ENCODE data around the gene ATP2B2.

The ATP2B2 gene

DNA sequence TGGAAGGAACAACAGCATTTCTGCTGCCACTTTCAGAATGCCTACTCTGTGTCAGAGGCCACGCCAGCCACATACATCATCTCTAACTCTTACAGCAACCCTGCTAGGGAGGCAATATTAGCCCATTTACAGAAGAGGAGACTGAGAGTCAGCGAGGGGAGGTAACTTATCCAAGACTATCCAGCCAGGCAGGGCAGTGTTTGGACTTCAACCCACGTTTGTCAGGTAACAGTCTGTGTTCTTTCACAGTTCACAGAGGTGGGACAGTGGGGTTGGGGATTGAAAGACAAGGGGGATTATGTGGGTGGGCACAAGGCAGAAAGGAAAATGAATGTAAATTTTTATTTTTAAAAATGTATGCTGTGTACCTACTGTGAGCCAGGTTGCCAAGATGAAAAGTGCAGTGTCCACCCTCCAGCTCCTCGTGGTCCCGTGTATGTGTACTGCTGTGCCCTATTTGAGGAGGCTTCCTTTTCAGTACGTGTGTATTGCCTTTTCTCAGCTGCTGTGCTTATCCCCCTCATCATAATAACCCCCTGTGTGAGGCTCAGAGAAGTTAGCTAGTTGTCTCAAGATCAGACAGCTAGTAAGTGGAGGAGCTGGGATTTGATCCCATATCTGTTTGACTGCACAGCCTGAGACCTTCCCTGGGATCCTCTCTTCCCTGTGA lies 16.5 kb upstream of the ATP2B2 start:
- Histone ChIP-seq H3K36me3 (ENCODE audit: control insufficient read depth in 2 of 2, insufficient read depth in 1 of 2, low read length in 2 of 2) (no peaks in the 10 kb centered on the region), H3K9me3 (ENCODE audit: control insufficient read depth, insufficient read depth, low read depth, low read length) (no peaks in the 10 kb centered on the region), H3K4me3 (ENCODE audit: low read depth, low read length) (no peak overlapping the region), H3K27ac (ENCODE audit: extremely low read depth, low read depth, low read length) (no peak overlapping the region), H3K4me1 (ENCODE audit: control insufficient read depth, insufficient read depth, low read length) (no peaks in the 10 kb centered on the region)
- CTCF ChIA-PET: no interaction called here
- TF ChIP-seq, protein P1, sequence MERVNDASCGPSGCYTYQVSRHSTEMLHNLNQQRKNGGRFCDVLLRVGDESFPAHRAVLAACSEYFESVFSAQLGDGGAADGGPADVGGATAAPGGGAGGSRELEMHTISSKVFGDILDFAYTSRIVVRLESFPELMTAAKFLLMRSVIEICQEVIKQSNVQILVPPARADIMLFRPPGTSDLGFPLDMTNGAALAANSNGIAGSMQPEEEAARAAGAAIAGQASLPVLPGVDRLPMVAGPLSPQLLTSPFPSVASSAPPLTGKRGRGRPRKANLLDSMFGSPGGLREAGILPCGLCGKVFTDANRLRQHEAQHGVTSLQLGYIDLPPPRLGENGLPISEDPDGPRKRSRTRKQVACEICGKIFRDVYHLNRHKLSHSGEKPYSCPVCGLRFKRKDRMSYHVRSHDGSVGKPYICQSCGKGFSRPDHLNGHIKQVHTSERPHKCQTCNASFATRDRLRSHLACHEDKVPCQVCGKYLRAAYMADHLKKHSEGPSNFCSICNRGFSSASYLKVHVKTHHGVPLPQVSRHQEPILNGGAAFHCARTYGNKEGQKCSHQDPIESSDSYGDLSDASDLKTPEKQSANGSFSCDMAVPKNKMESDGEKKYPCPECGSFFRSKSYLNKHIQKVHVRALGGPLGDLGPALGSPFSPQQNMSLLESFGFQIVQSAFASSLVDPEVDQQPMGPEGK (tag by site-specific recombination; IDR thresholded peaks at IDR 0.05): no peak
- no peak for TF ChIP-seq ZNF596 (tag by site-specific recombination; IDR thresholded peaks at IDR 0.05)
- no peak for TF ChIP-seq ZNF621 (tag by site-specific recombination; IDR thresholded peaks at IDR 0.05)
- TF ChIP-seq ZNF211 (tag by site-specific recombination; IDR thresholded peaks at IDR 0.05; ENCODE audit: low read depth): no peak
- no peak for TF ChIP-seq GLIS2 (tag by site-specific recombination; IDR thresholded peaks at IDR 0.05)
- TF ChIP-seq, protein P2, sequence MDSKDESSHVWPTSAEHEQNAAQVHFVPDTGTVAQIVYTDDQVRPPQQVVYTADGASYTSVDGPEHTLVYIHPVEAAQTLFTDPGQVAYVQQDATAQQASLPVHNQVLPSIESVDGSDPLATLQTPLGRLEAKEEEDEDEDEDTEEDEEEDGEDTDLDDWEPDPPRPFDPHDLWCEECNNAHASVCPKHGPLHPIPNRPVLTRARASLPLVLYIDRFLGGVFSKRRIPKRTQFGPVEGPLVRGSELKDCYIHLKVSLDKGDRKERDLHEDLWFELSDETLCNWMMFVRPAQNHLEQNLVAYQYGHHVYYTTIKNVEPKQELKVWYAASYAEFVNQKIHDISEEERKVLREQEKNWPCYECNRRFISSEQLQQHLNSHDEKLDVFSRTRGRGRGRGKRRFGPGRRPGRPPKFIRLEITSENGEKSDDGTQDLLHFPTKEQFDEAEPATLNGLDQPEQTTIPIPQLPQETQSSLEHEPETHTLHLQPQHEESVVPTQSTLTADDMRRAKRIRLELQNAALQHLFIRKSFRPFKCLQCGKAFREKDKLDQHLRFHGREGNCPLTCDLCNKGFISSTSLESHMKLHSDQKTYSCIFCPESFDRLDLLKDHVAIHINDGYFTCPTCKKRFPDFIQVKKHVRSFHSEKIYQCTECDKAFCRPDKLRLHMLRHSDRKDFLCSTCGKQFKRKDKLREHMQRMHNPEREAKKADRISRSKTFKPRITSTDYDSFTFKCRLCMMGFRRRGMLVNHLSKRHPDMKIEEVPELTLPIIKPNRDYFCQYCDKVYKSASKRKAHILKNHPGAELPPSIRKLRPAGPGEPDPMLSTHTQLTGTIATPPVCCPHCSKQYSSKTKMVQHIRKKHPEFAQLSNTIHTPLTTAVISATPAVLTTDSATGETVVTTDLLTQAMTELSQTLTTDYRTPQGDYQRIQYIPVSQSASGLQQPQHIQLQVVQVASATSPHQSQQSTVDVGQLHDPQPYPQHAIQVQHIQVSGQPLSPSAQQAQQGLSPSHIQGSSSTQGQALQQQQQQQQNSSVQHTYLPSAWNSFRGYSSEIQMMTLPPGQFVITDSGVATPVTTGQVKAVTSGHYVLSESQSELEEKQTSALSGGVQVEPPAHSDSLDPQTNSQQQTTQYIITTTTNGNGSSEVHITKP (tag by site-specific recombination; IDR thresholded peaks at IDR 0.05): no peak
- TF ChIP-seq ZNF157 (tag by site-specific recombination; IDR thresholded peaks at IDR 0.05): peak; percentile 96
- TF ChIP-seq, protein P3, sequence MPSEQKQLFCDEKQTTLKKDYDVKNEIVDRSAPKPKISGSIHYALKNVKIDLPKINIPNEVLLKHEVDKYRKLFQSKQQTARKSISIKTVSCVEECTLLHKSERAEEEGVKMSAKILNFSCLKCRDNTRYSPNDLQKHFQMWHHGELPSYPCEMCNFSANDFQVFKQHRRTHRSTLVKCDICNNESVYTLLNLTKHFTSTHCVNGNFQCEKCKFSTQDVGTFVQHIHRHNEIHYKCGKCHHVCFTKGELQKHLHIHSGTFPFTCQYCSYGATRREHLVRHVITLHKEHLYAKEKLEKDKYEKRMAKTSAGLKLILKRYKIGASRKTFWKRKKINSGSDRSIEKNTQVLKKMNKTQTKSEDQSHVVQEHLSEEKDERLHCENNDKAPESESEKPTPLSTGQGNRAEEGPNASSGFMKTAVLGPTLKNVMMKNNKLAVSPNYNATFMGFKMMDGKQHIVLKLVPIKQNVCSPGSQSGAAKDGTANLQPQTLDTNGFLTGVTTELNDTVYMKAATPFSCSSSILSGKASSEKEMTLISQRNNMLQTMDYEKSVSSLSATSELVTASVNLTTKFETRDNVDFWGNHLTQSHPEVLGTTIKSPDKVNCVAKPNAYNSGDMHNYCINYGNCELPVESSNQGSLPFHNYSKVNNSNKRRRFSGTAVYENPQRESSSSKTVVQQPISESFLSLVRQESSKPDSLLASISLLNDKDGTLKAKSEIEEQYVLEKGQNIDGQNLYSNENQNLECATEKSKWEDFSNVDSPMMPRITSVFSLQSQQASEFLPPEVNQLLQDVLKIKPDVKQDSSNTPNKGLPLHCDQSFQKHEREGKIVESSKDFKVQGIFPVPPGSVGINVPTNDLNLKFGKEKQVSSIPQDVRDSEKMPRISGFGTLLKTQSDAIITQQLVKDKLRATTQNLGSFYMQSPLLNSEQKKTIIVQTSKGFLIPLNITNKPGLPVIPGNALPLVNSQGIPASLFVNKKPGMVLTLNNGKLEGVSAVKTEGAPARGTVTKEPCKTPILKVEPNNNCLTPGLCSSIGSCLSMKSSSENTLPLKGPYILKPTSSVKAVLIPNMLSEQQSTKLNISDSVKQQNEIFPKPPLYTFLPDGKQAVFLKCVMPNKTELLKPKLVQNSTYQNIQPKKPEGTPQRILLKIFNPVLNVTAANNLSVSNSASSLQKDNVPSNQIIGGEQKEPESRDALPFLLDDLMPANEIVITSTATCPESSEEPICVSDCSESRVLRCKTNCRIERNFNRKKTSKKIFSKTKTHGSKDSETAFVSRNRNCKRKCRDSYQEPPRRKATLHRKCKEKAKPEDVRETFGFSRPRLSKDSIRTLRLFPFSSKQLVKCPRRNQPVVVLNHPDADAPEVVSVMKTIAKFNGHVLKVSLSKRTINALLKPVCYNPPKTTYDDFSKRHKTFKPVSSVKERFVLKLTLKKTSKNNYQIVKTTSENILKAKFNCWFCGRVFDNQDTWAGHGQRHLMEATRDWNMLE (tag by site-specific recombination; conservative IDR thresholded peaks at IDR 0.05; ENCODE audit: low read depth): no peak
- TF ChIP-seq ZNF791 (tag by site-specific recombination; IDR thresholded peaks at IDR 0.05): no peak
- POLR2A ChIA-PET: no interaction called here

DNA sequence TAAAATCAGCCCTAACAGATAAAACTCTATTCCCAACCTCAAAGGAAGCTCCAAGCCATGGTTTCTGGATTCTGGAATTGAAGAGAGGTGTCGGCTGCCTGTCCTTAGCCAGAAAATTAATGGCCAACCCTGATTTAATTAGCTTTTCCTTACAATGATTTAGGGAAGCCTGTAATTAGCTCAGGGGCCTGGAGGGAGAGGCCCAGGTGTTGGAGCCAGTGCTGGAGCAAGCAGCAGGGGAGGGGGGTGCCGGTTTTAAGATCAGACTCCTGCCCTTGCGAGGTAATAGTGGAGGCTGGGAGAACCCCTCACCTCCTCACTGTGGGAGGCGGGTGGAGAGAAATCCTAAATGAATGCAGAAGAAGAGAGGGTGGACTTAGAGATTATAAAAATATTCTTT lies 14.7 kb upstream of the ATP2B2 start:
- no peaks in the 10 kb centered on the region for H3K36me3 ChIP-seq (ENCODE audit: control insufficient read depth in 2 of 2, insufficient read depth in 1 of 2, low read length in 2 of 2)
- no peaks in the 10 kb centered on the region for H3K9me3 ChIP-seq (ENCODE audit: control insufficient read depth, insufficient read depth, low read depth, low read length)
- peak; percentile 24; the same call in 1 of the 2 replicates for TF ChIP-seq SP7 (tag by site-specific recombination; IDR thresholded peaks at IDR 0.05)
- no peak for TF ChIP-seq ZNF621 (tag by site-specific recombination; IDR thresholded peaks at IDR 0.05)
- CTCF ChIA-PET: interaction anchor here (0.8 kb wide), 1 partner anchor 463 kb away, joined by 3 read pairs; no protein-coding TSS in a partner anchor
- POLR2A ChIA-PET: no interaction called here
- no peaks in the 10 kb centered on the region for H3K4me1 ChIP-seq (ENCODE audit: control insufficient read depth, insufficient read depth, low read length)
- H3K4me3 ChIP-seq (ENCODE audit: low read depth, low read length): no peak overlapping the region
- H3K27ac ChIP-seq (ENCODE audit: extremely low read depth, low read depth, low read length): no peak overlapping the region
